ENCODE data around the gene FEN1. TPM values are rescaled to one million over a fixed set of nuclear protein-coding genes. Genes with fewer than 3 reads are reported as not detected.

Gene FEN1
- total RNA-seq, 2 donors from 2014 or later: 2.6 to 3.4 TPM

DNA sequence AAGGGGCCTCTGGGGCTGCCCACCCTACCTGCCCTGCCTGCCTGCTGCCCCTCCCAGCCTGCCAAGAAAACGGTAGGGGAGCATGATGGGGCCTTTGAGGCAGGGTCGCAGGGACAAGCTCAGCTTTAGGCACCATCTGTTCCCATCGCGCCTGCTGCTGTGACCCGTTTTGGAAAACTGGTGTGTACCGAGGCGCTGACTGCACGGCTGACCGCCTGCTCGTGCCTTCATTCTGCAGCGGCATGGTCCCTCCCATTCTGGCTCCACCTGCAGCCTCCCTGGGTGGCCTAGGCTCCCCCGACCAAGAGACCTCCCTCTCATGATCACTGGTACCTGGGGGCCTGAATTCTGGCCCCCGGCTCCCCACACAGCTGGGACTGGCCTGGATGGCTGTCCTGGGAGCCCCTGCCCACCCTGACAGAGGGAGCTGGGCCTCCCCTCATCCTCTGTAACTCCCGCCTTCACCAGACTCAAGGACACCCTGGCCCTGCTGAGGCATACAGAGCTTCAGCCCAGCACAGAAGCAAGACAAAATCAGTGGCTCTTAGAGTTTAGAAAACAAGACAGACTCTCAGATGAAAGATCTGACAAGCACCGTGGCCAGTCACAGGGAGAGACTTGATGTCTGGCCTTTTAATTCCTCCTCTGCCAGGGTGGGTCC, 46.8 kb upstream of the FEN1 start:
- ATAC-seq: no peak
- H3K4me3 ChIP-seq: no peak overlapping the region
- no peak for DNase-seq
- WGBS, 2 donors: 57 to 76% methylated on average over 8 to 14 of the region's 15 CpGs
- no peaks in the 10 kb centered on the region for H3K27me3 ChIP-seq
- no peak overlapping the region for H3K27ac ChIP-seq
- intact Hi-C loops (cut with DNase I): no loop called here
- H3K9me3 ChIP-seq: no peaks in the 10 kb centered on the region
- peaks cover 0 to 5% of the 10 kb centered on the region in 2 donors for H3K36me3 ChIP-seq (replicated peaks in 1 of 2; ENCODE audit: insufficient read depth in 1 of 2, low read depth in 2 of 2)
- H3K4me1 ChIP-seq: peaks cover 11% of the 10 kb centered on the region
- TF ChIP-seq, protein P1, sequence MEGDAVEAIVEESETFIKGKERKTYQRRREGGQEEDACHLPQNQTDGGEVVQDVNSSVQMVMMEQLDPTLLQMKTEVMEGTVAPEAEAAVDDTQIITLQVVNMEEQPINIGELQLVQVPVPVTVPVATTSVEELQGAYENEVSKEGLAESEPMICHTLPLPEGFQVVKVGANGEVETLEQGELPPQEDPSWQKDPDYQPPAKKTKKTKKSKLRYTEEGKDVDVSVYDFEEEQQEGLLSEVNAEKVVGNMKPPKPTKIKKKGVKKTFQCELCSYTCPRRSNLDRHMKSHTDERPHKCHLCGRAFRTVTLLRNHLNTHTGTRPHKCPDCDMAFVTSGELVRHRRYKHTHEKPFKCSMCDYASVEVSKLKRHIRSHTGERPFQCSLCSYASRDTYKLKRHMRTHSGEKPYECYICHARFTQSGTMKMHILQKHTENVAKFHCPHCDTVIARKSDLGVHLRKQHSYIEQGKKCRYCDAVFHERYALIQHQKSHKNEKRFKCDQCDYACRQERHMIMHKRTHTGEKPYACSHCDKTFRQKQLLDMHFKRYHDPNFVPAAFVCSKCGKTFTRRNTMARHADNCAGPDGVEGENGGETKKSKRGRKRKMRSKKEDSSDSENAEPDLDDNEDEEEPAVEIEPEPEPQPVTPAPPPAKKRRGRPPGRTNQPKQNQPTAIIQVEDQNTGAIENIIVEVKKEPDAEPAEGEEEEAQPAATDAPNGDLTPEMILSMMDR (IDR thresholded peaks at IDR 0.05): no peak
- TF ChIP-seq POLR2A (IDR thresholded peaks at IDR 0.05): no peak

DNA sequence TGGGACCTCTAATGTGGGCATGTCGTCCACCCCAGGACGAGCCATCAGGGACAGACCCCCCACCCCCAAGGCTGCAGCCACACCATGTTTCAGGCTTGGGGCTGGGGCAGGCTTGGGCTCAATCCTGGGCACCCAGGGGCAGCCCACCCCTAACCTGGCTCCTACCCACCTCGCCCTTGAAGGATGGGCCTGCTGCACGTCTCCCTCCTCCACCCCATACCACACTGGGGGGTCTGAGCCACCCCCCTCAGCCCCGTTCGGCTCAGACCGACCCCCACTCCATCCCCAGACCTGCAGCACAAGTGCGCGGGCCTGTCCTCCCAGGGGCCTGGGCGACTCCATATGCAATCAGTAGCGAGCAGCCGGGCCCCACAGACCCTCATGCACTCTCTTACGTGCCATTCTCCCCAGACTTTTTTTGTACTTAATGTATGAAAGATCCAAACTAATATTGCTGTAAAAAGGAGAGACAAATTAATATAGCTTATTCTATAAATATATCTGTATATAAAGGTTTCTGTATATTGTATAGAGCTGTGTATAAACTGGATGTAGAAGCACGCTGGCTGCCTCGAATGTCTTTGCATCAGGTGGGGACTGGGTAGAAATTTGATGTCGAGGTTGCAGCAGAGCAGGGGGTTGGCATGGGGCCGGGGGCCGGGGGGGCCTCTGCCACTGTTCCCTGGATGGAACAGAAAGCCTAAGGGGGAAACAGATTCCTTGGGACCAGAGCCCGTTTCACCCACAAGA, 46.1 kb upstream of the FEN1 start:
- Histone ChIP-seq H3K27ac (no peak overlapping the region), H3K4me3 (no peak overlapping the region), H3K4me1 (peaks cover 17% of the 10 kb centered on the region), H3K36me3 (replicated peaks in 1 of 2; ENCODE audit: insufficient read depth in 1 of 2, low read depth in 2 of 2) (peaks cover 0 to 2% of the 10 kb centered on the region in 2 donors), H3K9me3 (no peaks in the 10 kb centered on the region), H3K27me3 (no peaks in the 10 kb centered on the region)
- no peak for ATAC-seq
- 72 to 75% methylated on average over 16 to 19 of the region's 19 CpGs for WGBS, 2 donors
- TF ChIP-seq, protein P1 (IDR thresholded peaks at IDR 0.05): no peak
- no peak for TF ChIP-seq POLR2A (IDR thresholded peaks at IDR 0.05)
- DNase-seq: no peak
- intact Hi-C loops (cut with DNase I): no loop called here

GRCh38 chr11:61747192-61747966, 45.3 kb upstream of the FEN1 start:
- peak; percentile 82 for ATAC-seq
- TF ChIP-seq, protein P1 (IDR thresholded peaks at IDR 0.05): peak; percentile 95 to 98 (median 97)
- no peak for TF ChIP-seq POLR2A (IDR thresholded peaks at IDR 0.05)
- no peak overlapping the region for H3K4me3 ChIP-seq
- DNase-seq: peak; percentile 83 to 90 (median 86)
- H3K27me3 ChIP-seq: no peaks in the 10 kb centered on the region
- H3K27ac ChIP-seq: peak overlapping the region in 3 of 4 donors; percentile 30 to 57 (median 34)
- intact Hi-C loops (cut with DNase I): no loop called here
- H3K9me3 ChIP-seq: no peaks in the 10 kb centered on the region
- WGBS, 2 donors: 43 to 61% methylated on average over 12 to 19 of the region's 19 CpGs
- H3K4me1 ChIP-seq: peaks cover 23% of the 10 kb centered on the region
- H3K36me3 ChIP-seq (replicated peaks in 1 of 2; ENCODE audit: insufficient read depth in 1 of 2, low read depth in 2 of 2): no peaks in the 10 kb centered on the region

GRCh38 chr11:61747967-61748285, 44.8 kb upstream of the FEN1 start:
- peaks cover 23% of the 10 kb centered on the region for H3K4me1 ChIP-seq
- H3K27me3 ChIP-seq: no peaks in the 10 kb centered on the region
- no peaks in the 10 kb centered on the region for H3K9me3 ChIP-seq
- peak overlapping the region in 2 of 4 donors; percentile 34 to 57 for H3K27ac ChIP-seq
- 21% methylated on average over 3 of the region's 3 CpGs; no CpG with 5 or more reads in 1 of the 2 donors for WGBS, 2 donors
- ATAC-seq (peak; percentile 16), DNase-seq (no peak)
- TF ChIP-seq POLR2A (IDR thresholded peaks at IDR 0.05): no peak
- TF ChIP-seq, protein P1 (IDR thresholded peaks at IDR 0.05): no peak
- no peaks in the 10 kb centered on the region for H3K36me3 ChIP-seq (replicated peaks in 1 of 2; ENCODE audit: insufficient read depth in 1 of 2, low read depth in 2 of 2)
- intact Hi-C loops (cut with DNase I): no loop called here
- H3K4me3 ChIP-seq: no peak overlapping the region

Measured in body of pancreas (tissue), 4 donors.